NCI-H1417 treated with DMSO at 0.1 percent for 48 hours (cell line): Measurements from ENCODE around the gene PHACTR3.

Source experiments
- DNase-seq: peaks from one replicate; lab custom pipeline; 2025; lab: John Stamatoyannopoulos, UW

PHACTR3 gene

DNA sequence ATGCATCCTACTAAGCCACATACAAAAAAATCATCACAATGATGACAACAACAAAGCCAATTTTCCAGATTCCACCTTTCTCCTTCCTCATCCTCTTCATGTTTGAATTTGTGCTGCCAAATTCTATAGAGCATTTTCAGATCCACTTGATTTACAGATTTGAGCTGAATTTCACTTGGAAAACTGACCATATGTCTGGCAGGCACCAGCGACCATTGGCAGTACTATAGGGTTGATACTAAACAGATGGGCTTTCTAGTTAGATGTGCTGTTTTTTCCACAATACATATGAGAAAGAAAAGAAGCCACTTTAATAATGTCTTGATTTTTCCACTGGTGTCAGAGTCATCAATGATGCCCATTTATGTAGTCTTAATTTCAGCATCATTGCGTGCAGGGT, 127.0 kb downstream of the PHACTR3 start:
- no peak for DNase-seq

DNA sequence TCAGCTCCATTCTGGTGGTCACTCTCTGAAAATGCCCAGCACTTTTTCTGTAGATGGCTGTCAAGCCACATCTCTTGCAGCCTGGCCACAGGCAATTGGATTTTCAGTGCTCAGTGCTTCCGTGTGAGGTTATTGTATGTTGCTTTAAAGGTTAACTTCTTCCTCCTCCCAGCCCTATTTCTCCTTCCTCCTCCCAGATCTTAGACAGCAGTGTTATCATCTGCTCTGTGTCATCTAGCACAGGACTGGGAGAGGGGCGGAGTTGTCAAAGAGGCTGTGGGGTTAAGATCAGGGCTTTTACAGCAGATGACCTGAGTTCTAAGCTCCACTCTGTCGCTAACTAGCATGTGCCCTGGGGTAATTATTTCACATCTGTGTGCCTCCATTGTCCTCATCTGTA, 129.0 kb downstream of the PHACTR3 start:
- no peak for DNase-seq

DNA sequence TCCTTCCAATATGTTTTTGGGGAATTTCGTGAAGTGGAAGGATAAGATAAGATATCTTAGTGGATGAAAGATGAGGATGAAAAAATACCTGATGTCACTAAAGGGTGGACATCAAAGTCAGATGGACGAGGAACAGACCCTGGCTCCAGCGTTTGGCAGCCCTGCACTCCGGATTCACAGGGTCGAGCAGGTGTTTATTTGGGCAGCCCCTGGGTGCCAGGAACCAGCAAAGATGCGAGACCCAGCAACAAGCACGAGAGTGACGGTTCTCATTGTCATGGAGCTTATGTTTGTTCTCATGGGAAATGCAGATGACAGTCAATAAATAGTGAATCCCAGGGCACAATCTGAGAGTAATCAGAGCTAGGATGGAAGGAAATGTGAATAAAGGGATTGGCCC, 131.1 kb downstream of the PHACTR3 start:
- DNase-seq = no peak

DNA sequence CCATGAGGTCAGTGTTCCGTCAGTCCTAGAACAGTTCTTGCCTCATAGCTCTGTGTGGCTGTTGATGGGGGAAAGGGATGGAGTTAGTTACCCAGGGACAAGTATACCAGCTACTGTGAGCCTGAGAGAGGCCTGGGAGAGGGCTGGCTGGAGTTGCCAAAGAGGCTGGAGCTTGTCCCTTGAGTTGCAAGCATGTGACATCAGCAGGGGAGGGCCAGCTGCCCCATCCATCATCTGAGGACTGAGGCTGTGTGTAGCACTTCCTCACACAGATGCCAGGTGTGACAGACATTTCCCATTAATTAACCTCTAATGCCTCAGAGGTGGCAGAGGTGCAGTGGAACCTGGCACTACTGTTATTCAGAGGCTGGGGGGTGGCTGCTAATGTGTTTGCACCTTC, 131.6 kb downstream of the PHACTR3 start:
- DNase-seq = peak; percentile 82

DNA sequence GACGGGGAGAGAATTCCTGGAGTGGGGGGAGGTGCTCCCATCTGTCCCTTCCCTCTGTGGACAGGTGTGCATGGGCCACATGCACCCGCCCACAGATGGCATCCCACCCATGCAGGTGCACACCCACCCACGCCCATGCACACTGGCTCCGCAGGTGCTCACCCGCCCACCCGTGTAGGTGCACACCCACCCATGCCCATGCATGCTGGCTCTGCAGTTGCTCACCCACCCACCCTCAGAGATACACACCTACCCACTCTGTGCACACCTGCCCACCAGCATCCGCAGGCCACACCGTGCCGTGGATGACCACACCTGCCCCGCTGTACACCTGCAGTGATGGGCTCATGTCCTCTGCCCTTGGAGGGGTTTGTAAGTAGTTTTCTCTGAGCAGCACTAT, 132.0 kb downstream of the PHACTR3 start:
- DNase-seq = no peak

DNA sequence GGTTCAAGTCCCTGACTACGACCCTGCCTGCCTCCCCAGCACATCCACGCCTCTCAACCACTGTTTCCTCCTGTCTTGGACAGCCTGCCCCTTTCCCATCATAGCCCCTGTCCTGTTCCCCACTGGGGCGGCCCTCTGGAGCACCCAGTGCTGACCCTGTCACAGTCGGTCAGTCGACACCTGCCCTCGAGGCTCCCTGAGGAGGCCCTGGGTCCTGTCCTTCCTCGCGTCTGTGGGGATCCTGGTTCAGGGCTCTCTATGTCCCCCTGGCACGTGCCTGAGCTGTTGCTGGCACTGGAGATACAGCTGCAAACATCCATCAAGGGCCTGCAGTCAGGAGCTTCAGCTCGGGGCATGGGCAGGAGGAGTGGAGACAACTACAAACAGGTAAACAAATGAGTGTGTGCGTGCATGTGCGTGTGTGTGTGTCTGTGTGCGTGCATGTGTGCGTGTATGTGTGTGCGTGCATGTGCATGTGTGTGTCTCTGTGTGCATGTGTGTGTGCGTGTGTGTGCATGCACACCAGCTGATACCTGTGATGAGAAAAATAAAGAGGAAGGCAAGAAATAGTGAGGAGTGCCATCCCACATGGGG, 132.8 kb downstream of the PHACTR3 start:
- no peak for DNase-seq

DNA sequence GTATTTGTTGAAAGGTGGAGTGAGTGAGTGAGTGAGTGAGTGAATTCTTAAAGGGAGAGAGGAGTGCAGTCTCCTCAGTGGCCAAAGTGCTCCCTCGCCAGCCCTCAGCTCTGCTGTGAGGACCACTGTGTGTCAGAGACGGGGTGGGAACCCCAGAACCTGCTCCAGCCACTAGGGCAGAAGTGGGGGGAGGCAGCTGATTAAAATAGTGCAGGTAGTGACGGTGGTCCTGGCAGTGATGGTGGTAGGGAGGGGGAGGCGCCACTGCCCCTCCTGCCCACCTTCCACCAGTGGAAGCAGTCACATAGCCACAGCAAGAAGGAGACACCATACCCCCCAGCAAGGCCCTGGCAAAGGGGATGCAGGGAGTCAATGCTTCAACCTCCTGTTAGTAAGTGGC, 133.5 kb downstream of the PHACTR3 start:
- DNase-seq = no peak

DNA sequence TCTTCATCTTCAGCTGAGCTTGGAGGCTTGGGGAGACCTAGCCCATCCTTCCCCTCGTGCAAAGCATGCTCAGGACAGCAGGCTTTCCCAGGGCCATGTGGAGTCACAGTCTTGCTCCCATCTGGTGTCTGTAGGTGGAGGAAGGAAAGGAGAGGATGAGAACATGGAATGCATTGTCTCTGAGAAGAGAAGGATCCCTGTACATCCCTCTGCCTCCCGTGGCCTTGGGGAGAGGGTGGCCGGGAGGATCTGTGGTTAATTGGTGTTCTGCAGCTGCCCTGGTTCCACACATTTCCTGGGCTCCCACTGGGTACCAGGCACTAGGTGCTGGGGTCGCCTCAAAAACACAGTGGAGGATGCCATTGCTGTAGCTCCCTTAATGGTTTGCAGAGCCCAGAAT, 134.5 kb downstream of the PHACTR3 start:
- DNase-seq = no peak

DNA sequence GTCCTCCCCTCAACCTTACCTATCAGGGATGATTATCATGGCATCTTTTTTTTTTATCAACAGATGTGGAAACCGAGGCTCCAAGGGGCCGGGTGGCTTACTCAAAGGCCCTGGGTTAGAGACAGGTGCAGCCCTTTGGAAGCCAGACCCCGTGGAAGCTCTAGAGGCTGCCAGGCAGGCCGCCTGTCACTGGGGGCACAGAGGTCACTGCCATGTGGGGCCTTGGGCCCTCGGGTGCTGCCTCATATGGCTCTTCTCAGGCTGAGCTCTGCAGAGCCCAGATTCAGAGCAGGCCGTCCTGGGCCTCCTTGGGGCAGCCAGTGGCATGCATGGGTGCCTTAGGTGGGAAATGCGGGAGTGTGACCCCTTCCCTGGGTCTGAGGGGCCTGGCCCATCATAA, 136.3 kb downstream of the PHACTR3 start:
- no peak for DNase-seq

DNA sequence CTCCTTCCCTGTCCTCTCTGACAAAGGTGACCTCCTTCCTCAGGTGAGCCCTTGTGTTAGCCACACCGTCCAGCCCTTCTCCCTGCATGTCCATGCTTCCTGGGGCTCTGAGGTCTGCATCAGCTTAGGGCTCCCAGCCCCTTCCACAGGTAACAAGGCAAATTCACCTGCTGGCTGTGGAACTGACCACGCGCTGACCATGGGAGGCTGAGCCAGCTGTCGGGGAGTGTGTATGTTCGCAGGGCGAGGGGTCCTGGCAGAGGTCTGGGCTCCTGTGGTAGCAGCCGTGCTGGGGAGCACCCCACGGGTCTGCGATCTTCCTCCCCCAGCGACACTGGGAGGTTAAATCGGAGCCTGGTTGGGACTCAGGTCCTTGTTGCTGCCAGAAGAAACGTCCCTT, 136.7 kb downstream of the PHACTR3 start:
- no peak for DNase-seq

DNA sequence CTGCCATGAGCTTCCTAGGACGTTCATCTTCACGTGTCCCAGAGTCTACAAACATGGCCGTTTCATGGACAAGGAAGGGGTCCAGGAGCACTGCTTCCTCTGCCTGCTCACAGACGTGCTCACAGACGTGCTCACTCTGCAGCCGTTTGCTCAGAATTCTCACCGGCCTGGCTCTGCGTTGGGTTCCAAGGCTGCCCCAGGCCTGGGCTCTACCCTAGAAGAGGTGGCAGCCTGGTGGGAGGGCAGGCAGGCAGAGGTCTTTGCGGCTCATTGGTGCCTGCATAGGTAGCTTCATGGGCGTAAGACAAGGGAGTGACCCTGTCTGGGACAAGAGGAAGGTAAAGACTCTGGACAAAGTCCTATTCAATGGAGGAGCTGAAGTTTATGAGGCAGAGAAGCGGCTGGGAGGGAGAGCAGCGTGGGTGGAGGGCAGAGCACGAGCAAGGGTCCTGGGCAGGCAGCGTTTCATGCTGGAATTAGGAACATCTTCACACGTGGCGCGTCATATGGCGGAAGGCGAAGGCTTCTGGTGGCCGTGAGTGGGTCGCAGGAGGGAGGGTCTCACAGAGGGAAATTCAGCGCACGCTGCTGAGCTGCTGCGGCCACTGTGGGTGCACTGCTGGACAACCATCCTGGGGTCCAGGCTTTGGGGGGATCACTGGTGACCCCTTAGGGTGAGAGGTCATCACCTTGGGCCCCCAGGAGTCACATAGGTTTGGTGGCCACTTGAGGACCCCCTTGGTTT, 138.2 kb downstream of the PHACTR3 start:
- DNase-seq = no peak

DNA sequence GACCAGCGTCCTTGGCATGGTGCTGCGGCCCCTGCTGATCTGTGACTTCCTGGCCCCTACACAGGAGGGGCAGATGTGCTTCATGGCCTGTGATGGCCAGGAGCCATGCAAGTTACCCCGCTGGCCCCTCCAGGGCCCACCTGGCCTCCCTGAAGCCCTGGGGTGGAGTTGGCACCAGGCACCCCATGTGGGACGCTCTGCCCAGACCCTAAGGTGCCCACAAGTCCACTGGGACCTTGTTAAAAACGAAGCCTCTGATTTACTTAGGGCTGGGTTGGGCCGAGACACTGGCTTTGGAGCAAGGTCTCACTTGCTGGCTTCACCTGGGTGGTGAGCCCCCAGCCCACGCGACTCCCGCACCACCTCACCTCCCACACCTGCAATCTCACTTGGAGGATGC, 139.0 kb downstream of the PHACTR3 start:
- no peak for DNase-seq

DNA sequence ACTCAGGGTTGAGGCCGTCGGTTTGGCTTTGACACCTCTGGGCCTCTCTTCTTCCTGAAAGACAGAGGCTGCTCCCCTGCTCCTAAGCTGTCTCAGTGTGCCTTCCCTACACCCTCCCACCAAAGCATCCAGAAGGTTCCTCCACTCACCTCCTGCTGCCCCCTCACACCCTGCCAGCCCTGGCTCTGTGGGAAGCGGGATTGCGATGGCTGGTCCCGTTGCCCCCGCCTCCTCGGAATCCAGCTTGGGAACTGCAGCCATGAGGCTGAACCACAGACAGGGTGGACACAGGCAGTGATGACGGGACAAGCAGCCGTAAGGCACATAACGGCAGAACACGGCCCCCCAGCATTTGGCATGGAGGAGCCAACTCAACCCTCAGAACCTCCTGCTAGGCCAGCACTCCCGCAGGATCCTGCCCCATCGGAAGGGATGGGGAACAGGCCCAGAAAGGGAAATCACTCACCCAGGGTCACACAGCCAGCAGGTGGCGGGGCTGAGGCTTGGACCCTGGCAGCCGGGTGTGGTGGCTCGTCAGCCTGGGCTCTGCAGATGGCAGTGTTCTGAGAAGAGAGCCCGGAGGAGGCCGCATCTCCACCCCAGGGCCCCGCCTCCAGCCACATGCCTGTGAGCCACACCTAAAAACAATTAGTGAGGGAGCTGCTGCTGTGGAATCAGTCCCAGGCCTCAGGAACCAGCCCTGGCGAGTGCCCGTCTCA, 139.6 kb downstream of the PHACTR3 start:
- DNase-seq = no peak

DNA sequence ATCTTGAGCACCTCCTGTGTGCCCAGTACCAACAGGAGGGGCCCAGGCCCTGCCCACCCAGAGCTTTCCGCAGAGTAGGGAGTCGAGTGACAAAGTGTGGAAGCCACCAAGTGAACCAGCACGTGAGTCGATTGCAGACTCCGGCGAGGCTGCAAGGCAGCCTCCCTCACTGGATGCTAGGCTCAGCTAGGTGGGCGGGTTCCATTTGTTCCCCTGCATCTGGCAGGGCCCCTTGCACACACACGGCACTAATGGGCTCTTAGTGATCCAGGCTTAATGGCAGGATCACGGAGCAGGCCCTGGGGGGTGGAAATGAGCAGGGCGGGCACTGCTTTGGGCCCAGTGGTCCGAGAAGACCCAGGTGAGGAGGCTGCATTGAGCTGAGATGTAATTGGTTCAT, 140.4 kb downstream of the PHACTR3 start:
- DNase-seq = no peak

DNA sequence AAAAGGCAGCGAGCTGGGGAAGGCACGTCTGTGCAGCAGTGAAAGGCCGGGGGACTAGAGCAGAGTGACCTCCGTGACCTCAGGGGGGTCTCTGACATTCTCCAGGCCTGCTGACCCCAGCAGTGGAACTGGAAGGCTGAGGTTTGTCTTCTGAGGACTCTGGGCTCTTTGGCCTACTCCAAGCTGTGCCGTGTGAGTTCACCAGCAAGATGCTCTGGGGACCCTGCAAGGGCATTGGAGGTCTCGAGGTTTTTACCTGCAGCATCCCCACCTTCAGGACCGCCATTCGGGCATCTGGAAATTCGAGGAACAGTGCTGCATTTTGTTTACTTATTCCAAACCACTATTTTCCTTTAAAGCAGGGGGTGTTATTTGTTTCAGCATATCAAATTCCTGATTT, 140.9 kb downstream of the PHACTR3 start:
- DNase-seq = no peak

DNA sequence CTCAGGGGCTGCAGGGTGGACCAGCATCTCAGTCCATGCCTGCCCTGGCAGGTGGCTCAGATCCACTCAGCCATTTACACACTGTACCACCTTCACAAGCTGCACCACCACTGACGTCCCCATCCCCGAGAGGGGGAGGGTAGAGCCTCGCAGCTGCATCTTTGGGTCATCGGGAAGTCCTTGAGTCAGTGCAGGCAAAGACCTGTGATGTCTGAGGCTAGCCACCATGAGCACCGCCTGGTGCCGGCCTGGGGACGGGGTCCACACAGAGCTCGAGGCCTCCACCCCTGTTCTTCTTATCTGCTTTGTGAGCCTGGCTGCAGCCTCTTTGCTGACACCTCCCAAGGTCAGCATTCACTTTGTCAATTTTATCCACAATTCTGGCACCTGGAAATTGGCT, 141.4 kb downstream of the PHACTR3 start:
- no peak for DNase-seq

DNA sequence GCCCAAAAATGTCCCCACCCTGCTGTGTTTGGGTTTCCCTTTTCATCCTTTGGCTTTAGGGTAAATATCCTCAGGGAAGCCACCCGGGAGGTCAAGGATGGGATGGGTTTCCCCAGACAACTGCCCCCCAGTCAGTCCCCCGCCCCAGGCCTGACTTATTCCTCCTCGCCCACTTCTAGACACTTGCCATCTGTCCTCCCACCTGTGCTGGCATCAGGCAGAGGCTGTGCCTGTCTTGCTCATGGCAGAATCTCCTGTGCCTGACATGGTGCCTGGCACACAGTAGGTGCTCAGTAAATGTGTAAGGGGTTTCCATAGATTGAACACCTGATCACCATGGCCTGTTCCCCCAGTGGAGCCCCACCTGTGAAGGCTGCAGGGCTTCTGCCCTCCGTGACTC, 141.8 kb downstream of the PHACTR3 start:
- no peak for DNase-seq

DNA sequence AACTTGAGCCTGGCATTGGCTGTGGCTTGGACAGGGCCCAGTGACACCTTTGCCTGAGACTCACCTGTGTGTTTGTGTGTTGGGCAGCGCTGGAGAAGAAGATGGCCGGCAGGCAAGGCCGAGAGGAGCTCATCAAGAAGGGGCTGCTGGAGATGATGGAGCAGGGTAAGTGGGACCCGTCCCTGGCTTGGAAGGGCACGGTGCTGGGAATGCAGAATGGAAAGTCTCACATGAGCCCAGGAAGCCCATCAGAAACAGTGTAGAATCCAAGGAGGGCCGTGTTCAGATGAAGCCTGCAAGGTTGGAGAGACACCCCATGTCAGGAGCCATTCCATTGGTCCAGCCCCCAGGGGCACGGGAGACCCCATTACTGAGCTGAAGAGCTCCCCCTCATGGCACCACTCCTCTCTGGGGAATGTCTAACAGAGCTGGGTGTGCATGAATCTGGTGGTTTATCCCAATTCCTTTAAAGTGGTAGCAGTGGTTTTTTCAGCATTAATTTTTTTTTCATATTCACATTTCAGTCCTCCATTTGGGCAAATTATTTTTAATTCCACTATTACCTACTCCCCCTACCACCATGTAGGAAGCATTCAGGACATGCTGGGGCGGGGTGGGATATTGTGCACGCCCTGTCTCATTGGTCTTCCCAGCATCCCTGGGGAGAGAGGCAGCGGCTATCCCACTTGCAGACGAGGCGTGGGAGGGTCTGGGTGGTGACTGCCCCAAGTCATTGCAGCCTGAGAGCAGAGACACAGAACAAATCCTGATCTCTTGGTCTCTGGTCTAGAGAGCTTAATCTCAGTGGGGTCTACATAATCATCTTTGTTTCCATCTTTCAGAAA, 143.6 kb downstream of the PHACTR3 start:
- DNase-seq = no peak

DNA sequence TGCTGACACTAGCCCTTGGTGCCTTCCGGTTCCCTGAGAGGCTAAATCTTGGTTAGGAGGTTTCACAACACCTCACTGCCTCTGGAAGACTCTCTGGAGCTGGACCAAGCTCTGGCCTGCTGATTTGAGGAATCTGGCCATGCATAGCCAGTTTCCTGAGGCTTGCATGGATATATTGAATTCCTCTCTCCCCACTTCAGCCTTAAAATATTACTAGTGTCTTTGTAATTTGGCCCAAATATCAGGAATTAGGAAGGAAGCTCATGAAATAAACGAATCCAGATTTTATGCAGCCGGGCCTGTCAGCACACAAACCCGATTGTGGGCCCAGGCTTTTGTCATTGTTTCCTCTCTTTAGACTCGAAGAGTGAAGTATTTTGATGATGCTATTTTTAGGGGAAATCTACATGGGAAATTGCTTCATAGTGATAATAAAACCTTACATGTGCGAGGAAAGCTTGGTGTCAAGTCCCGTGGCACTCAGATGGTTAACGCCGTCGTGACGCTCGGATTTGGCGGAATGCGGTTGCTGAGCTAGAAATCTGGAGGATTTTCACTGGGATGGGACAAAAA, 144.4 kb downstream of the PHACTR3 start:
- DNase-seq = no peak

DNA sequence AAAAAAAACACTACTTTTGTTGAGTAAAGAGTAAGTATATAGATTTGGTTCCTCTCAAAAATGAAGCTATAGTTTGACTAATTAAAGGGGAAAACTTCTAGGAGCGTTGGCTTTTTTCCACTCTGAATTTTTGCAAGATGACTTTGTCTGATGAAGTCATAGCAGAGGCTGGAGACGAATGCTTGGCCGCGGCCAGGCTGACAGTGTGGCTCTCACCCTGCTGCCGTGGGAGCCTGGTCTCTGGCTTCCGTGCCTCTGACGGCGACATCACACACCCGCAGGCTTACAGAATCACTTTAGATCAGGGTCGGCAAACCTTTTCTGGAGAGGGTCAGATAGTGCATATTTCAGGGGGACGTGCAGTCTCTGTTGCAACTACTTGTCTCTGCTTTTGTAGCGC, 145.0 kb downstream of the PHACTR3 start:
- no peak for DNase-seq

DNA sequence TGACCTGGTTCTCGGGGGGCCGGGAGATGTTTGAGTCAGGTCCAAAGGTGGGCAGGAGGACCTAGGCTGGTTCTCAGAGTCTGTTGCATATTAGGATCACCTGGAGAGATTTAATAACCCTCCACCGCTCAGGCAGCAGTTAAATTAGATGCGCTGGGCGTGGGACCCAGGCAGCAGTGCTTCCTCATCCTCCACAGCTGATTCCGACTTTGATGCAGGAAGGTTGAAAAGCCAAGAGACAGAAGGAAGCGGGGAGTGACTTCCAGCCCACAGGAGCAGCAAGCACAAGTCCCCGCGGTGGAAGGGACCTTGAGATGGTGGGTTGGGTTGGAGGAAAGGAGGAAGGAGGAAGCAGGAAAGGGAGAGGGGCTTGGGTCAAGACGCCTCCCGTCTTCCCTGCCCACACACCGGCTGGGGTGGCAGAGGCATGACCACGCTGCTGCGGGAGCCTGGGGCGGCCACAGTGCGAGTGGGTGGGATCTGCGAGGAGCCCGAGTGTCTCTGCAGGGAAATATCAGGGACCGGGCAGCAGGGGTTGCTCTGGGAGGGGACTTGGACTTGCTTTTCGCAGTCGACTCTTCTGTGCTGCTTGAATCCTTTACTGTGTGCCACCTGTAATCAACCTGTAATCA, 146.0 kb downstream of the PHACTR3 start:
- no peak for DNase-seq
